SK-N-SH treated with all-trans-retinoic acid at 6 μM for 48 hours (cell line): ENCODE data around the gene TXNRD3.
"Not testable (repeated sequence)": the region's sequence is repeated elsewhere in the genome, so short reads cannot be mapped to it uniquely, and the experiment has no call there.

Experiments
- ARNTL ChIP-seq: fragments of 450-650 bp; formaldehyde crosslinking; IDR thresholded peaks from 2 replicates; pipeline ENCODE4 v1.5.0; 2020; ENCODE audit warnings: low read depth, mild to moderate bottlenecking, moderate library complexity, borderline replicate concordance
- BACH2 ChIP-seq: fragments of 250-450 bp; sonication (Bioruptor Pico); IDR thresholded peaks from 2 replicates; pipeline ENCODE4 v1.9.0; 2021; ENCODE audit warnings: mild to moderate bottlenecking, borderline replicate concordance
- CREB5 ChIP-seq: fragments of 250-450 bp; sonication (Bioruptor Pico); IDR thresholded peaks from 2 replicates; pipeline ENCODE4 v1.5.1; 2020; ENCODE audit warnings: low read depth, mild to moderate bottlenecking, moderate library complexity
- CSRNP3 ChIP-seq: fragments of 250-450 bp; sonication (Bioruptor Pico); IDR thresholded peaks from 2 replicates; pipeline ENCODE4 v1.5.1; 2021; ENCODE audit warnings: mild to moderate bottlenecking, moderate library complexity
- ISL1 ChIP-seq: fragments of 250-450 bp; sonication (Bioruptor Pico); IDR thresholded peaks from 2 replicates; pipeline ENCODE4 v2.1.2; 2022; ENCODE audit warnings: mild to moderate bottlenecking, moderate library complexity
- PATZ1 ChIP-seq: fragments of 250-450 bp; sonication (Bioruptor Pico); IDR thresholded peaks from 2 replicates; pipeline ENCODE4 v1.8.0; 2020; ENCODE audit warnings: mild to moderate bottlenecking, moderate library complexity, borderline replicate concordance
- PPARA ChIP-seq: fragments of 250-450 bp; sonication (Bioruptor Pico); IDR thresholded peaks from 2 replicates; pipeline ENCODE4 v1.5.0; 2020; ENCODE audit warnings: mild to moderate bottlenecking, borderline replicate concordance
- TCF4 ChIP-seq: fragments of 250-450 bp; sonication (Bioruptor Pico); IDR thresholded peaks from 2 replicates; pipeline ENCODE4 v1.8.0; 2021; ENCODE audit warnings: mild to moderate bottlenecking, moderate library complexity, borderline replicate concordance
- TOX ChIP-seq: fragments of 250-450 bp; sonication (Bioruptor Pico); IDR thresholded peaks from 2 replicates; pipeline ENCODE4 v1.8.0; 2021; ENCODE audit warnings: mild to moderate bottlenecking, moderate library complexity, borderline replicate concordance
- ZFP3 ChIP-seq: fragments of 250-450 bp; sonication (Bioruptor Pico); IDR thresholded peaks from 2 replicates; pipeline ENCODE4 v1.5.0; 2020; ENCODE audit warnings: mild to moderate bottlenecking, moderate library complexity
- ZFP30 ChIP-seq: fragments of 450-650 bp; formaldehyde crosslinking; IDR thresholded peaks from 2 replicates; pipeline ENCODE4 v1.5.0; 2022; ENCODE audit warnings: mild to moderate bottlenecking, moderate library complexity
- ZNF565 ChIP-seq: fragments of 450-650 bp; formaldehyde crosslinking; conservative IDR thresholded peaks from 2 replicates; pipeline ENCODE4 v1.5.0; 2020; ENCODE audit warnings: low read depth, mild to moderate bottlenecking, moderate library complexity
- ZNF70 ChIP-seq: fragments of 450-650 bp; formaldehyde crosslinking; IDR thresholded peaks from 2 replicates; pipeline ENCODE4 v1.5.0; 2020; ENCODE audit warnings: mild to moderate bottlenecking, moderate library complexity
- ZNF8 ChIP-seq: fragments of 450-650 bp; formaldehyde crosslinking; IDR thresholded peaks from 2 replicates; pipeline ENCODE4 v1.5.0; 2020; ENCODE audit warnings: mild to moderate bottlenecking, moderate library complexity

- TF ChIP-seq TCF4; ARNTL (CRISPR knock-in tag); PATZ1 (CRISPR knock-in tag); TOX (CRISPR knock-in tag); PPARA; BACH2 (CRISPR knock-in tag); ZNF8 (CRISPR knock-in tag); ZNF565 (CRISPR knock-in tag); CSRNP3 (CRISPR knock-in tag); ZFP3 (CRISPR knock-in tag); ZFP30 (CRISPR knock-in tag); ISL1 (CRISPR knock-in tag); ZNF70; CREB5 (CRISPR knock-in tag): not testable (repeated sequence)
Measured at GRCh38 chr3:126625735-126626134, 29.2 kb downstream of the TXNRD3 start.
